AG10803 (cell line): Measurements from ENCODE around the gene CABCOCO1.
"Not testable (repeated sequence)": the region's sequence is repeated elsewhere in the genome, so short reads cannot be mapped to it uniquely, and the experiment has no call there.

Experiments used
- DNase-seq: peaks from one replicate; pipeline ENCODE4 v3.0.0; 2010; ENCODE audit warnings: low read depth
- H3K4me3 ChIP-seq: 2 replicates; pipeline ENCODE4 v1.5.1; 2011; ENCODE audit warnings: mild to moderate bottlenecking, low read length, control low read depth
- TF ChIP-seq, protein P1 (sequence below): conservative IDR thresholded peaks from 2 replicates; pipeline ENCODE4 v1.5.1; 2011; ENCODE audit warnings: mild to moderate bottlenecking, low read length, control low read depth, inconsistent platforms

The CABCOCO1 gene

DNA sequence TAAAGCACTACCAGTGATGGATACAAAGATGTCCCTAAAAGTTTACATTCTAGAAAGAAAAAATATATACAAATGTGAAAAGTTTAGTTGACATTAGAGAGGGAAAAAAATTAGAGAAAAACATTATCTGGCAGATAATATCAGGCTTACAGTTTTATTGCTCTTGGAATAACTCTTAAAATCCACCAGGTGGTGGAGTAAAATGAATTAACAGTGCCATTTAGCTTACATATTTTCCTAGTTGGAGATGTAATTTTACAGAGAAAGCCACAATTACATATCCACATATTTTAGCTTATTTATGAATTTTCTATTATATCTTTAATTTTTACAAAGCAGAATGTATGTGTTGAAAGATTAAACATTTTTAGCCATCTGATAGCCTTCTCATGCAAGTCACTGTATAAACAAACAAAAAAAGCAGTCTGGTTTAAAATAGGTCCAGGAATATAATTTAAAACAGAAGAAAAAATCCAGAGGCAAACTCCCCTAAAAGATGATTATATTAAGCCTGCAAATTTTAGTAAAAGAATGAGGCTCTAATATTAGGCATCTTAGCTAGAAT is 6.5 kb downstream of the CABCOCO1 start:
- TF ChIP-seq, protein P1, sequence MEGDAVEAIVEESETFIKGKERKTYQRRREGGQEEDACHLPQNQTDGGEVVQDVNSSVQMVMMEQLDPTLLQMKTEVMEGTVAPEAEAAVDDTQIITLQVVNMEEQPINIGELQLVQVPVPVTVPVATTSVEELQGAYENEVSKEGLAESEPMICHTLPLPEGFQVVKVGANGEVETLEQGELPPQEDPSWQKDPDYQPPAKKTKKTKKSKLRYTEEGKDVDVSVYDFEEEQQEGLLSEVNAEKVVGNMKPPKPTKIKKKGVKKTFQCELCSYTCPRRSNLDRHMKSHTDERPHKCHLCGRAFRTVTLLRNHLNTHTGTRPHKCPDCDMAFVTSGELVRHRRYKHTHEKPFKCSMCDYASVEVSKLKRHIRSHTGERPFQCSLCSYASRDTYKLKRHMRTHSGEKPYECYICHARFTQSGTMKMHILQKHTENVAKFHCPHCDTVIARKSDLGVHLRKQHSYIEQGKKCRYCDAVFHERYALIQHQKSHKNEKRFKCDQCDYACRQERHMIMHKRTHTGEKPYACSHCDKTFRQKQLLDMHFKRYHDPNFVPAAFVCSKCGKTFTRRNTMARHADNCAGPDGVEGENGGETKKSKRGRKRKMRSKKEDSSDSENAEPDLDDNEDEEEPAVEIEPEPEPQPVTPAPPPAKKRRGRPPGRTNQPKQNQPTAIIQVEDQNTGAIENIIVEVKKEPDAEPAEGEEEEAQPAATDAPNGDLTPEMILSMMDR, result peak; percentile 23
- DNase-seq, result no peak
- no peak overlapping the region for H3K4me3 ChIP-seq

DNA sequence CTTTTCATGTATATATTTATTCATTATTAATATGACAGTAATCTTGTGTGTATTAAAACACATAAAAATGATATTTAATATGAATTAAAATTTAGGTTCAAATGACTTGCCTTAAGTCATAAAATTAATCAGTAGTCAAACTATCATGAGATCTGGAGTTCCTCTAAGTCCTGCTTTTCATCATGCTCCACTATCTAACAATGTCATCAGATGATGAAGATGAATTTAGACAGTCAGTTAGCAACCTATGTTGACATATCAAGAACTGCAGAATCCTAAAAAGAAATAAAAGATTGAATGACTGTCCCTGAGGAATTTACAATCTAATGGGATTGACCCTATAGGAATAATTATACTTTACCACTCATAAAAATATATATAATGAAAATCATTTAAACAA is 7.1 kb downstream of the CABCOCO1 start:
- TF ChIP-seq, protein P1, result no peak
- H3K4me3 ChIP-seq, result no peak overlapping the region
- DNase-seq, result no peak

DNA sequence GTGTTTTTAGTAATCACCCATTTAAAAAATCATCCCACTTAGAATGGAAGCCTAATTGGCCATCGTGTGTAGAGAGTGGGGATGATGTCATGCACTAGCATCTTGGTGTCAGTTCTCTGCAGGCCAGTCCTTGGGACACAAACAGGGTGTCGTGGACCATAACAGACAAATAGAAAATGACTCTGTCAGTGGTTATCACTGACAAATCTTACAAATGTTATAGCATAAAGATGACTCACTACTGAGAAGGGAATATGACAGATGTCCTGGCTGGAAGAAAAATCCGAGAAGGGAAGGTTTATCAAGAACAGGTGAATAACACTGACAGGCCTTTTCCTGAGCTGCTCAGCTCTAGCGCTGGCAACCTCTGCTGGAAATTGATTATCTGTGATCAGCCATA is 10.6 kb downstream of the CABCOCO1 start:
- TF ChIP-seq, protein P1, result no peak
- DNase-seq, result no peak
- H3K4me3 ChIP-seq, result no peak overlapping the region

DNA sequence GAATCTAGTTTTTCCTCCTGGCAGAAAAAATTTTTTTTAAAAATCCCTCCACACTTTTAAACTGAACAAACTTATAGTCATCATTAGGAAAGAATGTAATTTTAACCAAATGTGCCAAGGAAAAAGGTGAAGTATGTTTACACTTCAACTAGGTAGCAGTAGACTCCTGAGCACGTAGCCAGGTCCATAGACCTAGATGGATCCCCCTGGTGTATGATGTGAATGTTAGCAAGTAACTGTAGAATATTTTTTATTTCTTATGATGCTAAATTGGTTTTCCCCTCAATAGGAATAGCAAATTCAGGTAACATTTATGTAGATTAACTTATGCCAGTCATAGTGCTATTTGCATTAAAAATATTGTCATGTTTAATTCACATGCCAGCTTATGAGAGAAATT is 19.6 kb downstream of the CABCOCO1 start:
- TF ChIP-seq, protein P1, result no peak
- no peak for DNase-seq
- no peak overlapping the region for H3K4me3 ChIP-seq

DNA sequence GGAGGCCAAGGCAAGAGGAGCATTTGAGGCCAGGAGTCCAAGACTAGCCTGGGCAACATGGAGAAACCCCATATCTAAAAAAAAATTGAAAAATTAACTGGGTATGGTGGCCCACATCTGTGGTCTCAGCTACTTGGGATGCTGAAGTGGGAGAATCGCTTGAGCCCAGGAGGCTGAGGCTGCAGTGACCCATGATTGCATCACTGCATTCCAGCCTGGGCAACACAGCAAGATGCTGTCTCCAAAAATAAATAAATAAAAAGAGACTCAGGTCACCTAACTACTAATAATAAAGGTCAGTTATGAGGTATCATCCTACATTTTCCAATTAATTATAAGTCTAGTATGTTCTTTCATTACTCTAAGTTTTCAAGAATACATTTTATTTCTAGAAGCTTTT is 20.6 kb downstream of the CABCOCO1 start:
- DNase-seq, result no peak
- TF ChIP-seq, protein P1, result no peak
- H3K4me3 ChIP-seq, result no peak overlapping the region

DNA sequence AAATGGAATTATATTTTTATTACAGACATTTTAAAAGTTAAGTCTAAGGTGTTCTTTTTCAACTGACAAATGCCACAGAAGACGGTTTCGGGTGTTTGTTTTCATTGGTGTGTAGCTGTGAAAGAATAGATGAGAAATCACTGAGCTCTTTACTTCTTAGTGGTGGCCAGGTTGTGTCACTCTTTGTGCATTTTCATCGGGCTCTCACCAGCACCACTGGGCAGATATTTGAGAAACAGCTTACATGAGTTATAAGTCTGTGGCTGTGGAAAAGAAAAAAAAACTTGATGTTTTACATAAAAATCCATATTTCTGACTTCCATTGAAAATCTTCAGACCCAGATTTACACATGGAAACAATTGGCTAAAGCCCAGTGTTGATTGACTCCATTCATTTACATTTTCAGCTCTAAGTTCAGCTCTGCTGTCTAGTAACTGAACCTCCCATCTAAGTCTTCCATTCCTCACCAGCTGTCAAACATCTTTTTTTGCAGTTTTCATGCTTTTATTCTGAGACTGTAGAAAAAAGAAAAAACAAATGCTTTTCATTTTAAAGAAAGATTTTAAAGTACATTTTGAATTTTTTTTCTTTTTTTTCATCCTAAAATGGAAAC is 22.3 kb downstream of the CABCOCO1 start:
- DNase-seq, result no peak
- TF ChIP-seq, protein P1, result no peak
- no peak overlapping the region for H3K4me3 ChIP-seq

DNA sequence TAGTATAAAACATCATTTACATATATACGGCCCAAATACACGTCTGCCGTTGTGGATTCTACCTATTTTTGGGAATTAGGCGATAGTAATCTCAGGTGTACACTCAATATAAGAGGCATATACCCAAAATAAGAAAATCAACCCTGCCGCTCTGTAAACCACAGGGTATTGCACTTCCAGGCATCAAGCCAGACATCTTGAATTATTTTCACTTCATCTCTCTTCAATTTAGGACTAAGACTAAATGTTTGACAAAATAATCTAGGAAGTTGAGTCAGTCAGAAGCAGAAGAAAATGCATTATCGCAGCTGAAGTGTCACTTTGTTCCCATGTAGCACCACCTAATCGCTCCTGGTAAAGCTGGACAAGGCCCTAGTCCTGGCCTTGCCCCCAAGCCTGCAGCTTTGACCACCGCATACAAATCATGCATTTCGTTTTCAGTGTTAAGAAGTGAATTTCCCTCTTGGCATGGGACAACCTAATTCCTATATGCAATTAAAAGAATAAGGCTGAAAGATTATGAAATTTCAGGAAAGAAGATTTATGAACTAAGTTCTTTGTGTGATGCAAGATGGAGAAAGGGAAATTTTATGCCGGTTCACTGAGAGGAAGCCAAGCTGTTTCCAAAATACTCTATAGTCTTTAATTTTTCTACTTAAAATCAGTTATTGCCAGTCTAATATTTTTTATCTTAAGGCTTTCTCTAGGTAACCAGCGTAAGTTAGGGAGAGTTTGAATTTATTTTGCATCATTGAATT is 26.0 kb downstream of the CABCOCO1 start:
- TF ChIP-seq, protein P1, result no peak
- DNase-seq, result peak; percentile 30

DNA sequence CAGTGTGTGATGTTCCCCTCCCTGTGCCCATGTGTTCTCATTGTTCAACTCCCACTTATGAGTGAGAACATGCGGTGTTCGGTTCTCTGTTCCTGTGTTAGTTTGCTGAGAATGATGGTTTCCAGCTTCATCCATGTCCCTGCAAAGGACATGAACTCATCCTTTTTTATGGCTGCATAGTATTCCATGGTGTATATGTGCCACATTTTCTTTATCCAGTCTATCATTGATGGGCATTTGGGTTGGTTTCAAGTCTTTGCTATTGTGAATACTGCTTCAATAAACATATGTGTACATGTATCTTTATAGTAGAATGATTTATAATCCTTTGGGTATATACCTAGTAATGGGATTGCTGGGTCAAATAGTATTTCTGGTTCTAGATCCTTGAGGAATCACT is 28.9 kb downstream of the CABCOCO1 start:
- DNase-seq, result not testable (repeated sequence)

More for the DNA sequence above, 26.0 kb downstream of the CABCOCO1 start:
- H3K4me3 ChIP-seq, result no peak overlapping the region

More for the DNA sequence above, 28.9 kb downstream of the CABCOCO1 start:
- not testable (repeated sequence) for H3K4me3 ChIP-seq
